ENCODE data around the gene HEPN1. TPM values are rescaled to one million over a fixed set of nuclear protein-coding genes. Genes with fewer than 3 reads are reported as not detected.

HEPN1 gene
- total RNA-seq: not detected
- long read RNA-seq, transcript HEPN1-201 (1 exons, 1,434 nt): major isoform, 6 of 6 reads
- long read RNA-seq, partial matches to known transcripts: 0 of 6 reads
- long read RNA-seq, other reads (novel, unspliced or antisense): 0 of 6 reads

GRCh38 chr11:124918950-124919349 is at the start of gene HEPN1:
HEPN1 (plus strand) TSS chr11:124919250.
- no peak for DNase-seq
- intact Hi-C loops (cut with DNase I): no loop called here
- no peak for ATAC-seq

GRCh38 chr11:124869331-124869730 is 49.7 kb upstream of the HEPN1 start:
- ATAC-seq (no peak), DNase-seq (no peak)
- intact Hi-C loops (cut with DNase I): no loop called here

- ATAC-seq (no peak), DNase-seq (no peak)
- intact Hi-C loops (cut with DNase I): no loop called here
Measured at GRCh38 chr11:124869856-124870387, 49.1 kb upstream of the HEPN1 start.

- intact Hi-C loops (cut with DNase I): no loop called here
- ATAC-seq (no peak), DNase-seq (no peak)
Measured at GRCh38 chr11:124870430-124870829, 48.6 kb upstream of the HEPN1 start.

- ATAC-seq: no peak
- intact Hi-C loops (cut with DNase I): no loop called here
- no peak for DNase-seq
Measured at GRCh38 chr11:124872280-124872679, 46.8 kb upstream of the HEPN1 start.

GRCh38 chr11:124872741-124873140 is 46.3 kb upstream of the HEPN1 start:
- ATAC-seq (no peak), DNase-seq (no peak)
- intact Hi-C loops (cut with DNase I): no loop called here

DNA sequence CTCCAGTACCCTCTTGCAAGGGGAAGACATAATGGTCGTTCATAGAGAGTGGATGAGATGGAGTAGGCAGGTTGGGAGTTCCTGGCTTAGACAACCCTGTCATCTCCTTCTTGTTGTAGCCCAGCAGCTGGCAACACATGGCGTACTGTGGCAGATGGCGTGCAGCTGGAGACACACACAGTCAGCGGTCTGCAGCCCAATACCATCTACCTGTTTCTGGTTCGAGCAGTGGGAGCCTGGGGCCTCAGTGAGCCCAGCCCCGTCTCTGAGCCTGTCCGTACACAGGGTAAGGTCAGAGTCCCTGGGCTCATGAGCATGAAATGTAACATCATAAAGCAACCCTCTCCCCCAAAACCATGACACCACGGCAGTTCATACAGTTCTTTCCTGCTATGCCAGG is 45.1 kb upstream of the HEPN1 start:
- intact Hi-C loops (cut with DNase I): no loop called here
- DNase-seq: no peak
- ATAC-seq: no peak

DNA sequence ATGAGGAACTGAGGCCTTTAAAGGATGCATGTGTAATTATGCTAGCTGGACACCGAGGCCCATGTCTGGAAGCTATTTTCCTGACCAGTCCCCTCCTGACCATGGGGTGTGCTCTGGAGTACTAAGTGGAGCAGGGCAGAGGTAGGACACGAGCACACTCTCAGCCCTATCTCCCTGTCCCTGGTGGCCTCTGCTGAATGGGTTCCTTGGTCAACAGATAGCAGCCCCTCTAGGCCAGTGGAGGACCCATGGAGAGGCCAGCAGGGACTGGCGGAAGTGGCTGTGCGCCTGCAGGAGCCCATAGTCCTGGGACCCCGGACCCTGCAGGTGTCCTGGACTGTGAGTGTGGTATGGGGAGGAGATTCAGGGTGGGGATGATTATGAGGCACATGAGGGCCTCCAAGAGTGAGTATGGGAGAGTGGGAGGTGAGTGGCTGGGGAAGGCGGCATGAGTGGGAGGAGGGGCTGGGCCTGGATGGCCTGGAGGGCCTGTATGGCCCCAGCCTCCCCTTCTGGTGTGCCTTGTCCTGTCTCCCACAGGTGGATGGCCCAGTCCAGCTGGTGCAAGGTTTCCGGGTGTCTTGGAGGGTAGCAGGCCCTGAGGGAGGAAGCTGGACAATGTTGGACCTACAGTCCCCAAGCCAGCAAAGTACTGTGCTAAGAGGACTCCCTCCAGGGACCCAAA is 44.3 kb upstream of the HEPN1 start:
- no peak for DNase-seq
- ATAC-seq: no peak
- intact Hi-C loops (cut with DNase I): loop anchor here in 1 of 2 donors (5.0 kb wide), 1 partner anchor 78 kb away; the partner anchor contains the start of gene CCDC15

DNA sequence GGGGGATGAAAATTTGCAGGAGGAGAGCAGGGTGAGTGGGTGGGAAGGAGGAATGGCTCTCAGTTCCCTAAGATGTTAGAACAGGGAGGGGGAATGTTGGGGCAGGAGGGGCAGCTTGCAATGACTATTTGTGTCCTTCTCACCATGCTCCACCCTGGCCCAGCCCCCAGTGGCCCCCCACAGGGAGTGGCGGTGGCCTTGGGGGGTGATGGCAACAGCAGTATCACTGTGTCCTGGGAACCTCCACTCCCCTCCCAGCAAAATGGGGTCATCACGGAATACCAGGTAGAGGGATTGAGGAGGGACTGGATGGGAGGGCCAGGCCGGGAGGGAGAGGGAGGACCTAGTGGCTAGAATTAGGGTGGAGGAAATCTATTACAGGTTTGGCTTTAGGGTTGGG is 43.6 kb upstream of the HEPN1 start:
- ATAC-seq (no peak), DNase-seq (no peak)
- intact Hi-C loops (cut with DNase I): loop anchor here in 1 of 2 donors (5.0 kb wide), 1 partner anchor 77 kb away; the partner anchor contains the start of gene CCDC15

GRCh38 chr11:124875943-124876817 is 42.9 kb upstream of the HEPN1 start:
- intact Hi-C loops (cut with DNase I): loop anchor here in 1 of 2 donors (5.0 kb wide), 1 partner anchor 76 kb away; the partner anchor contains the start of gene CCDC15
- DNase-seq: peak; percentile 93

DNA sequence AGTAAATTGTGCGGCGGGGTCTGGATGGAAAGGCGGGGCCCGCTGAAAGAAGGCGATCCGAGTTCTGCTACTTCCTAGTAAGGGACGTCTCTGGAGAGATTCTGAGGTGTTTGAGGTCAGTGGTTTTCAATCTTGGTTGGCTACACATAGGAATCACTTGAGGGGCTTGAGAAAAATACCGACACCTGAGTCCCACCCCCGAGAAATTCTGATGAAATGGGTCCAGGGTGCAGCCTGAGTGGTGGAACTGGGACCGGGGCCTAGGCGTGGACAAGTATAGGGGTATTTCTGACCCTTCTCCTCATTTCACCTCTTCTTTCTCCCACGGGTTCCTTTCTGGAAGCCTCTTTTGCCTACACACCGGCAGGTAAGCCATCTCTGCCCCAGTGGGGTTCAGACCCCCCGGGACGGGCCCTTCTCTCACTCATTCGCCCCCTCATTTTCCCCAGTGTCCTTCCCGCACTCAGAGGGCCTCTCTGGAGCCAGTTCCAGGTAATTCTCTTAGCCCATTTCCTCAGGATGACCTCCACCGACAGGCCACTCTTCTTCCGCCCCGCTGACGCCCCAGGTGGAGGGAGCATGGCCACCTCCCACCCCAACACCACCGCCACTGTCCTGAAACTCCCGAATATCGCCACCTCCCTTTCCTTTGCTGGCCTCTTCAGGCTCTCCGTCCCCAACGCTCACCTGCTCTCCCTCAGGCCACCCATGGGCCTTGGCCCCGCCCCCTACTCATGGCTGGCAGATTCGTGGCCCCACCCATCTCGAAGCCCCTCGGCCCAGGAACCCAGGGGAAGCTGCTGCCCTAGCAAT is 42.0 kb upstream of the HEPN1 start:
- DNase-seq (no peak), ATAC-seq (no peak)
- intact Hi-C loops (cut with DNase I): loop anchor here in 1 of 2 donors (5.0 kb wide), 1 partner anchor 75 kb away; the partner anchor contains the start of gene CCDC15

More at GRCh38 chr11:124875943-124876817, 42.9 kb upstream of the HEPN1 start:
- peak; percentile 93 to 94 for ATAC-seq

DNA sequence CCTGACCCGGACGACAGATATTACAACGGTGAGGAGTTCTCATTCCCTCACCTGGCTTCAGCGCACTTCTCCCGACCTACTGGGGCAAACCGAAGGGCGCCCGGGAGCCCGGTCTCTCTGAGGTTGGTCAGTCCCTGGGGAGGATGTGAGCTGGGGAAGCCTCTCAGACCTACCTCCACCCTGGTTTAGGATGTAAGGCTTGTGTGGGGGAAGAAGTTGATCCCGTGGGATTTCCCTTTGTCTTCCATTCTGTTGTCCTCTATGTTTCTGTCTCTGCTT is 41.5 kb upstream of the HEPN1 start:
- no peak for DNase-seq
- intact Hi-C loops (cut with DNase I): loop anchor here in 1 of 2 donors (5.0 kb wide), 1 partner anchor 75 kb away; the partner anchor contains the start of gene CCDC15
- ATAC-seq: no peak

- no peak for ATAC-seq
- intact Hi-C loops (cut with DNase I): loop anchor here in 1 of 2 donors (5.0 kb wide), 1 partner anchor 74 kb away; the partner anchor contains the start of gene CCDC15
- DNase-seq: no peak
Measured at GRCh38 chr11:124877910-124878758, 40.9 kb upstream of the HEPN1 start.

DNA sequence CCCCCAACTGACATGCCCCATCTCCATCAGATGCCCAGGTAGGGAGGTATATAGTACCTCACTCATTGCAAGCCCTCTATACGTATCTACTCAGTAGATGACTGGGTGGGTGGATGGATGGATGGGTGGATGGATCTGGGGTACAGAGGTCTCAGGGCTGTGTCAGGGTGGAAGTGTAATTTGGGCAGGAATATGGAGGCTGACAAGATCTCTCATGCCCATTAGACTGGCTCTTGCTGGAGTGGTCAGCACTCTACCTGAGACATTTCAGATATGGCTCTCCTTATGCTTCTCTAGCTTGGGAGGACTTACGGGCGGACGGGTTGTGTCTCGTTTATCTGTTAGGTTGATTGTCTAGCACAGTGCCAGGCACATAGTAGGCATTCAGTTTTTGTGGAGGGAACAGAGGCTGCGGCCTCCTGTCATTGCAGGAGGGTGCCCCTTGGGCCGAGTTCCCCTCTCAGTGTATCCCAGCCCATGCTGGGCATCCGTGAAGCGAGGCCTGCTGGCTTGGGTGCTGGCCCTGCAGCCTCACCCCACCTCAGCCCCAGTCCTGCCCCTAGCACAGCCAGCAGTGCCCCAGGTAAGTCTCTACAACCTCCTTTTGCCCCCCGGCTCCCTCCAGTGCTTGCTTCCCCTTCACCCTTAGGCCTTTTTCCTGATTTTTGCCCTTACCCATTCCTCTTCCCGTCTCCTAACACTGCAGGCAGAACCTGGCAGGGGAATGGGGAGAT is 40.1 kb upstream of the HEPN1 start:
- intact Hi-C loops (cut with DNase I): loop anchor here in 1 of 2 donors (5.0 kb wide), 1 partner anchor 73 kb away; the partner anchor contains the start of gene CCDC15
- DNase-seq (no peak), ATAC-seq (no peak)

- intact Hi-C loops (cut with DNase I): loop anchor here in 1 of 2 donors (5.0 kb wide), 1 partner anchor 73 kb away; the partner anchor contains the start of gene CCDC15
- DNase-seq (no peak), ATAC-seq (no peak)
Measured at GRCh38 chr11:124879493-124880289, 39.4 kb upstream of the HEPN1 start.

DNA sequence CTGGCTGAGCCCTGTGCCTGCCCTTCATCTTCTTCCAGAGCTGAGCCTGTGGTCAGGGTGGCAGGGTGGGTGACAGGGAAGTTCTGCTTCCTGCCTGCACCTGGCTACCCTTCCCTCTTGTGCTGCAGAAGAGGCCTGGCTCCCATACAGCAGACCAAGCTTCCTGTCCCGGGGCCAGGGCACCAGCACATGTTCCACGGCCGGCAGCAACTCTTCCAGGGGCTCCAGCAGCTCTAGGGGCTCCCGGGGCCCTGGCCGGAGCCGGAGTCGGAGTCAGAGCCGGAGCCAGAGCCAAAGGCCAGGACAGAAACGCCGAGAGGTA is 38.8 kb upstream of the HEPN1 start:
- no peak for DNase-seq
- ATAC-seq: no peak
- intact Hi-C loops (cut with DNase I): no loop called here

DNA sequence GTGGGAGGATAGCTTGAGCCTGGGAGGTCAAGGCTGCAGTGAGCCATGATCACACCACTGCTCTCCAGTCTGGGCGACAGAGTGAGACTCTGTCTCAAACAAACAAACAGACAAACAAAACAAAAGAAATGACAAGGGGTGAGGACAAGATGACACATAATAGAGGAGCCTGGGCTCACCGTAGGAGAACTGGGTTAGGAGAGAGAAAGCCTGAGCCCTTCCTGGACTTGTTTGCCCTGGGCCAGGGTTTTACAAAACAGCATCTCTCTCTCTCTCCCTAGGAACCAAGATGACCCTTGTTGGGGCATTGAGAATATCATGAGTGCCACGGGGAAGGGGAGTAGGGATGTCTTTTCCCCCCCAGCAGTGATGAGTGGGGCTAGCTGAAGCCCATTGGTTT is 38.1 kb upstream of the HEPN1 start:
- intact Hi-C loops (cut with DNase I): no loop called here
- no peak for DNase-seq

More for the DNA sequence above, 38.1 kb upstream of the HEPN1 start:
- no peak for ATAC-seq
